HTR-8/SVneo (cell line): ENCODE data around the gene NCF1.
"Not testable (repeated sequence)": the region's sequence is repeated elsewhere in the genome, so short reads cannot be mapped to it uniquely, and the experiment has no call there.

Experiments
- DNase-seq: peaks from one replicate; pipeline ENCODE4 v3.0.0; 2011; ENCODE audit warnings: low spot score, mixed read lengths; ENCODE audit not compliant: insufficient read length
- FAIRE-seq: peaks from 2 replicates; lab custom pipeline; 2011; peaks lifted over from hg19 to GRCh38; lab: Jason Lieb, UNC

NCF1 gene

GRCh38 chr7:74781746-74782145 is 7.9 kb downstream of the NCF1 start:
- DNase-seq, FAIRE-seq: not testable (repeated sequence)

GRCh38 chr7:74783595-74783994 is 9.8 kb downstream of the NCF1 start:
- not testable (repeated sequence) for DNase-seq, FAIRE-seq

GRCh38 chr7:74788369-74789150 is 14.7 kb downstream of the NCF1 start:
- not testable (repeated sequence) for DNase-seq, FAIRE-seq

- FAIRE-seq, DNase-seq: not testable (repeated sequence)
These were observed 15.5 kb downstream of the NCF1 start for GRCh38 chr7:74789200-74789736.

GRCh38 chr7:74797848-74798622 is 24.2 kb downstream of the NCF1 start:
- DNase-seq, FAIRE-seq: not testable (repeated sequence)

- not testable (repeated sequence) for DNase-seq, FAIRE-seq
These were observed 24.8 kb downstream of the NCF1 start for GRCh38 chr7:74798644-74799043.

GRCh38 chr7:74815882-74816281 is 42.1 kb downstream of the NCF1 start:
- not testable (repeated sequence) for DNase-seq, FAIRE-seq

GRCh38 chr7:74820146-74820805 is 46.5 kb downstream of the NCF1 start:
- not testable (repeated sequence) for DNase-seq, FAIRE-seq

GRCh38 chr7:74821259-74821658 is 47.4 kb downstream of the NCF1 start:
- not testable (repeated sequence) for FAIRE-seq, DNase-seq

- FAIRE-seq, DNase-seq: not testable (repeated sequence)
These were observed 56.1 kb downstream of the NCF1 start for GRCh38 chr7:74829959-74830358.

GRCh38 chr7:74830411-74830810 is 56.6 kb downstream of the NCF1 start:
- DNase-seq, FAIRE-seq: not testable (repeated sequence)
